ENCODE data around the gene BRDT. TPM values are rescaled to one million over a fixed set of nuclear protein-coding genes. Genes with fewer than 3 reads are reported as not detected.

BRDT gene
- total and polyA plus RNA-seq, 2 of the 13 experiments (the other 11 are each of a cell fraction or from before 2014, with no cell fraction given): not detected

DNA sequence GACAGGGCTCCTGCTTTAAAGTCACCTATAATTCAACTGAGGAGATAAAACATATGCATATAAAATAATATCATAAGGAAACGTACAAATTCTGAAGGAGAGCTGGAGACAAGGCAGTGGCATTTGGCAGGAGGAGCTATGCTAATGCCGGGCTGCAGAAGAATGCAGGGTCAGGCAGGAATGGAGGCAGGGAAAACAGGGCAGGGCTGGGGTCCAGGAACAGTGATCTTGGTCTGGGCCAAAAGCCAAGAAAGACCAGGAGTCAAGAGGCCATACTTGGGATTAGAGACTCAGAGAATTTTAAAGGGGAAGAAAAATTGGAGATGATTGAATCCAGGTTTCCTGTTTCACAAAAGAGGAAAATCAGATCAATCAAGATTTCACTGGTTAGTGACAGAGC lies 20.0 kb upstream of the BRDT start (continued):
- TF ChIP-seq, protein P1, sequence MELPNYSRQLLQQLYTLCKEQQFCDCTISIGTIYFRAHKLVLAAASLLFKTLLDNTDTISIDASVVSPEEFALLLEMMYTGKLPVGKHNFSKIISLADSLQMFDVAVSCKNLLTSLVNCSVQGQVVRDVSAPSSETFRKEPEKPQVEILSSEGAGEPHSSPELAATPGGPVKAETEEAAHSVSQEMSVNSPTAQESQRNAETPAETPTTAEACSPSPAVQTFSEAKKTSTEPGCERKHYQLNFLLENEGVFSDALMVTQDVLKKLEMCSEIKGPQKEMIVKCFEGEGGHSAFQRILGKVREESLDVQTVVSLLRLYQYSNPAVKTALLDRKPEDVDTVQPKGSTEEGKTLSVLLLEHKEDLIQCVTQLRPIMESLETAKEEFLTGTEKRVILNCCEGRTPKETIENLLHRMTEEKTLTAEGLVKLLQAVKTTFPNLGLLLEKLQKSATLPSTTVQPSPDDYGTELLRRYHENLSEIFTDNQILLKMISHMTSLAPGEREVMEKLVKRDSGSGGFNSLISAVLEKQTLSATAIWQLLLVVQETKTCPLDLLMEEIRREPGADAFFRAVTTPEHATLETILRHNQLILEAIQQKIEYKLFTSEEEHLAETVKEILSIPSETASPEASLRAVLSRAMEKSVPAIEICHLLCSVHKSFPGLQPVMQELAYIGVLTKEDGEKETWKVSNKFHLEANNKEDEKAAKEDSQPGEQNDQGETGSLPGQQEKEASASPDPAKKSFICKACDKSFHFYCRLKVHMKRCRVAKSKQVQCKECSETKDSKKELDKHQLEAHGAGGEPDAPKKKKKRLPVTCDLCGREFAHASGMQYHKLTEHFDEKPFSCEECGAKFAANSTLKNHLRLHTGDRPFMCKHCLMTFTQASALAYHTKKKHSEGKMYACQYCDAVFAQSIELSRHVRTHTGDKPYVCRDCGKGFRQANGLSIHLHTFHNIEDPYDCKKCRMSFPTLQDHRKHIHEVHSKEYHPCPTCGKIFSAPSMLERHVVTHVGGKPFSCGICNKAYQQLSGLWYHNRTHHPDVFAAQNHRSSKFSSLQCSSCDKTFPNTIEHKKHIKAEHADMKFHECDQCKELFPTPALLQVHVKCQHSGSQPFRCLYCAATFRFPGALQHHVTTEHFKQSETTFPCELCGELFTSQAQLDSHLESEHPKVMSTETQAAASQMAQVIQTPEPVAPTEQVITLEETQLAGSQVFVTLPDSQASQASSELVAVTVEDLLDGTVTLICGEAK (IDR thresholded peaks at IDR 0.05): no peak
- TF ChIP-seq, protein P1 (CRISPR knock-in tag; IDR thresholded peaks at IDR 0.05): no peak
- TF ChIP-seq ZNF672 (CRISPR knock-in tag; IDR thresholded peaks at IDR 0.05) (no peak), TEAD3 (CRISPR knock-in tag; optimal IDR thresholded peaks at IDR 0.05; ENCODE audit: borderline replicate concordance) (no peak), MIER3 (CRISPR knock-in tag; IDR thresholded peaks at IDR 0.05; ENCODE audit: borderline replicate concordance) (no peak), GFI1 (CRISPR knock-in tag; IDR thresholded peaks at IDR 0.05; ENCODE audit: borderline replicate concordance) (no peak)

All from HepG2 (cell line).